Kidney epithelial cell (primary cell): ENCODE data around the gene WDR82. TPM values are rescaled to one million over a fixed set of nuclear protein-coding genes. Genes with fewer than 3 reads are reported as not detected.

ENCODE experiments used
- DNase-seq: peaks from one replicate; pipeline ENCODE4 v3.0.0-alpha.2; 2010; ENCODE audit warnings: low read depth
- H3K27me3 ChIP-seq: 2 replicates; pipeline ENCODE4 v1.6.0; 2011; ENCODE audit warnings: low read length; ENCODE audit not compliant: control insufficient read depth, insufficient read depth
- H3K36me3 ChIP-seq: 2 replicates; pipeline ENCODE4 v1.5.1; 2011; ENCODE audit warnings: low read length; ENCODE audit not compliant: control insufficient read depth, insufficient read depth
- H3K4me3 ChIP-seq: 2 replicates; pipeline ENCODE4 v1.5.1; 2011; ENCODE audit warnings: low read depth, mild to moderate bottlenecking, control low read depth, low read length
- CTCF ChIP-seq: IDR thresholded peaks from 2 replicates; pipeline ENCODE4 v1.5.1; 2011; ENCODE audit warnings: mild to moderate bottlenecking, moderate library complexity, low read length, control low read depth, inconsistent platforms; ENCODE audit not compliant: insufficient read depth, poor library complexity, severe bottlenecking
- total RNA-seq: library from RNA; depleted of rRNA; stranded (reverse); fragments of >200 nt; gene quantifications from 2 replicates; pipeline ENCODE4 v1.2.3, GENCODE V29; 2015

The WDR82 gene
- total RNA-seq, 1 donor from 2014 or later = 49.0 TPM

- H3K4me3 ChIP-seq = peak overlapping the region; percentile 29
- H3K36me3 ChIP-seq = no peaks in the 10 kb centered on the region
- TF ChIP-seq CTCF = no peak
- no peak for DNase-seq
- H3K27me3 ChIP-seq = no peaks in the 10 kb centered on the region
These were observed 32.2 kb downstream of the WDR82 start for GRCh38 chr3:52246264-52246620.

GRCh38 chr3:52245322-52246263 is 32.9 kb downstream of the WDR82 start, which contains the start of gene PPM1M:
Gene PPM1M, plus strand, starts transcription at chr3:52245759. Its CDS starts 66 bp downstream, at chr3:52245825.
- H3K27me3 ChIP-seq = no peaks in the 10 kb centered on the region
- H3K36me3 ChIP-seq = no peaks in the 10 kb centered on the region
- H3K4me3 ChIP-seq = peak within 1 kb of the TSS; percentile 29
- DNase-seq = no peak
- TF ChIP-seq CTCF = no peak

GRCh38 chr3:52243791-52244628 is 34.4 kb downstream of the WDR82 start:
- DNase-seq = no peak
- no peak overlapping the region for H3K4me3 ChIP-seq
- no peak for TF ChIP-seq CTCF
- H3K36me3 ChIP-seq = no peaks in the 10 kb centered on the region
- H3K27me3 ChIP-seq = no peaks in the 10 kb centered on the region

DNA sequence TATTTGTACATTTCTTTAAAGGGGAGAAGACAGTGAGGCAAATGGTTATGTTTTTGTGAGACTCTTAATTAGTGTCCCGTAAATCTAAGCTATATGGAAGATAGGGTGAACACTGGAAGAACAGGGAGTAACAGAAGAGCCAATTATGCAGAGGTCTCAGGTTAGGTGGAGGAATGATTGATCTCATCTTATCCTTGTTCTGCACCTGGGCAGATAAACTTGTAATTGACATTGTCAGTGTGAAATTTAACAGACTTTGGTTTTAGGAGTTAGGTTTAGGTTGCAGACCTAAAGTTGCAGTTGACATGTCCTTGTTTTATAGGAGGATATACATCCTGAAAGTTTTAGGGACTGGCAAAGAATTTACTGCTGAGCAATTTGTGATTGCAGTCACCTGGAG is 36.4 kb downstream of the WDR82 start:
- no peak for DNase-seq
- Histone ChIP-seq H3K4me3 (no peak overlapping the region), H3K27me3 (no peaks in the 10 kb centered on the region), H3K36me3 (no peaks in the 10 kb centered on the region)
- TF ChIP-seq CTCF = no peak

DNA sequence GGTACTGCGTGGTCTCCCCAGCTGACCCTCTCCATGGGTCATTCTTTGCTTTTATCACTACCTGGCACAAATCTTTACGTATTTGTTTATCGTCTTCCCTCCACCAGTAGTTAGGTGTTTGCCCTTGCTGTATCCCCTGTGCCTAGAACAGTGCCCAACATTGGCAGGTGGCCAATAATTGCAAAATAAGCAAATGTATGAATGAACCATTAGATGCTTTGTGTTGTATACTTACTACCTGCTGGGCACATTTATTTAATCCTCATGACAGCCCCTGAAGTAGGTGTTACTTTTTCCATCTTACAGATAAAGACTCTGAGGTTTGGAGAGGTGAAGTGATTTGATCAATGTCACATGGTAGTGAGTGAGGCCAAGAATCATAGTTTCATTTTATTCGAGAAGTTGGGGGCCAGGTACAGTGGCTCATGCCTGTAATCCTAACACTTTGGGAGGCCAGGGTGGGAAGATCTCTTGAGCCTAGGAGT is 37.5 kb downstream of the WDR82 start:
- TF ChIP-seq CTCF = no peak
- no peak for DNase-seq
- no peaks in the 10 kb centered on the region for H3K36me3 ChIP-seq
- no peaks in the 10 kb centered on the region for H3K27me3 ChIP-seq
- no peak overlapping the region for H3K4me3 ChIP-seq
